NT2/D1 (cell line): ENCODE measurements around the gene GLIPR2.

Source experiments
- DNase-seq: peaks from one replicate; pipeline ENCODE4 v3.0.0-alpha.2; 2011; ENCODE audit warnings: low read depth, low spot score
- H3K27me3 ChIP-seq: 2 replicates; pipeline ENCODE4 v1.6.0; 2011; ENCODE audit warnings: mild to moderate bottlenecking; ENCODE audit not compliant: insufficient read length, insufficient read depth
- H3K36me3 ChIP-seq: 2 replicates; pipeline ENCODE4 v1.6.1; 2011; ENCODE audit warnings: mild to moderate bottlenecking, low read length, mixed read lengths; ENCODE audit not compliant: insufficient read depth, insufficient read length
- H3K4me1 ChIP-seq: 2 replicates; pipeline ENCODE4 v1.5.1; 2011; ENCODE audit not compliant: insufficient read depth, insufficient read length
- H3K4me3 ChIP-seq: 2 replicates; pipeline ENCODE4 v1.5.1; 2011; ENCODE audit warnings: low read depth; ENCODE audit not compliant: insufficient read length
- H3K9ac ChIP-seq: 2 replicates; pipeline ENCODE4 v1.6.0; 2011; ENCODE audit warnings: low read depth; ENCODE audit not compliant: insufficient read length
- H3K9me3 ChIP-seq: 2 replicates; pipeline ENCODE4 v1.5.1; 2011; ENCODE audit warnings: mild to moderate bottlenecking, low read length; ENCODE audit not compliant: insufficient read depth
- SUZ12 ChIP-seq: IDR thresholded peaks from 2 replicates; pipeline ENCODE4 v1.6.1; 2011; ENCODE audit not compliant: insufficient read length, insufficient read depth; ENCODE audit errors: extremely low read depth
- YY1 ChIP-seq: IDR thresholded peaks from 2 replicates; pipeline ENCODE4 v1.6.1; 2011; ENCODE audit not compliant: insufficient read length, insufficient read depth
- ZNF274 ChIP-seq: IDR thresholded peaks from 2 replicates; pipeline ENCODE4 v1.6.1; 2011; ENCODE audit warnings: mild to moderate bottlenecking, low read depth, low read length

The GLIPR2 gene

GRCh38 chr9:36210722-36211121 is 74.2 kb downstream of the GLIPR2 start:
- Histone ChIP-seq H3K4me1 (peaks cover 4% of the 10 kb centered on the region), H3K9me3 (no peaks in the 10 kb centered on the region), H3K27me3 (no peaks in the 10 kb centered on the region), H3K4me3 (no peak overlapping the region), H3K9ac (no peak overlapping the region), H3K36me3 (peaks cover 94% of the 10 kb centered on the region)
- TF ChIP-seq SUZ12 (no peak), YY1 (no peak), ZNF274 (no peak)
- DNase-seq: no peak

- Histone ChIP-seq H3K9me3 (no peaks in the 10 kb centered on the region), H3K36me3 (peaks cover 91% of the 10 kb centered on the region), H3K4me3 (no peak overlapping the region), H3K4me1 (peaks cover 4% of the 10 kb centered on the region), H3K9ac (no peak overlapping the region), H3K27me3 (no peaks in the 10 kb centered on the region)
- TF ChIP-seq SUZ12: no peak
- no peak for TF ChIP-seq YY1
- TF ChIP-seq ZNF274: no peak
- no peak for DNase-seq
Observed at GRCh38 chr9:36211510-36211909, 75.0 kb downstream of the GLIPR2 start.

GRCh38 chr9:36213387-36213786 is 76.9 kb downstream of the GLIPR2 start:
- peaks cover 2% of the 10 kb centered on the region for H3K4me1 ChIP-seq
- TF ChIP-seq ZNF274: no peak
- no peak for TF ChIP-seq SUZ12
- no peak for TF ChIP-seq YY1
- H3K9me3 ChIP-seq: no peaks in the 10 kb centered on the region
- no peaks in the 10 kb centered on the region for H3K27me3 ChIP-seq
- peaks cover 88% of the 10 kb centered on the region for H3K36me3 ChIP-seq
- DNase-seq: no peak
- H3K4me3 ChIP-seq: no peak overlapping the region
- no peak overlapping the region for H3K9ac ChIP-seq
